ENCODE data around the gene MIDN.
"Not testable (repeated sequence)": the region's sequence is repeated elsewhere in the genome, so short reads cannot be mapped to it uniquely, and the experiment has no call there.

Gene MIDN

GRCh38 chr19:1245494-1246264 lies 2.7 kb upstream of the MIDN start:
- DNase-seq (ENCODE audit: low spot score) = no peak
- FAIRE-seq = no peak

- not testable (repeated sequence) for DNase-seq (ENCODE audit: low spot score); FAIRE-seq
These were observed 1.9 kb upstream of the MIDN start for GRCh38 chr19:1246265-1247087.

GRCh38 chr19:1247748-1248138 lies 640 bp upstream of the MIDN start:
- no peak for FAIRE-seq
- DNase-seq (ENCODE audit: low spot score) = no peak

- DNase-seq (ENCODE audit: low spot score) (peak; percentile 60), FAIRE-seq (no peak)
These were observed 459 bp downstream of the MIDN start for GRCh38 chr19:1248786-1249297.

GRCh38 chr19:1249298-1249989 lies 1.1 kb downstream of the MIDN start:
- DNase-seq (ENCODE audit: low spot score) (peak; percentile 92), FAIRE-seq (no peak)

- FAIRE-seq (no peak), DNase-seq (ENCODE audit: low spot score) (no peak)
These were observed 1.6 kb downstream of the MIDN start for GRCh38 chr19:1249990-1250436.

- DNase-seq (ENCODE audit: low spot score) (peak; percentile 19), FAIRE-seq (no peak)
These were observed 2.3 kb downstream of the MIDN start for GRCh38 chr19:1250437-1251260.

GRCh38 chr19:1251330-1252220 lies 3.2 kb downstream of the MIDN start:
- FAIRE-seq (no peak), DNase-seq (ENCODE audit: low spot score) (peak; percentile 65)

- FAIRE-seq (peak; percentile 87), DNase-seq (ENCODE audit: low spot score) (peak; percentile 91)
These were observed 3.9 kb downstream of the MIDN start for GRCh38 chr19:1252221-1252820.

- DNase-seq (ENCODE audit: low spot score) (peak; percentile 96), FAIRE-seq (peak; percentile 80)
These were observed 4.6 kb downstream of the MIDN start for GRCh38 chr19:1252821-1253513.

GRCh38 chr19:1253514-1254080 lies 5.2 kb downstream of the MIDN start:
- FAIRE-seq (no peak), DNase-seq (ENCODE audit: low spot score) (peak; percentile 57)

- FAIRE-seq (no peak), DNase-seq (ENCODE audit: low spot score) (no peak)
These were observed 5.7 kb downstream of the MIDN start for GRCh38 chr19:1254081-1254527.

- DNase-seq (ENCODE audit: low spot score) (no peak), FAIRE-seq (no peak)
These were observed 6.3 kb downstream of the MIDN start for GRCh38 chr19:1254530-1255185.

GRCh38 chr19:1255186-1256161 lies 7.1 kb downstream of the MIDN start:
- no peak for DNase-seq (ENCODE audit: low spot score)
- FAIRE-seq = no peak

- no peak for DNase-seq (ENCODE audit: low spot score)
- no peak for FAIRE-seq
These were observed 8.5 kb downstream of the MIDN start for GRCh38 chr19:1256646-1257474.

Measured in RCC 7860 (cell line).